Fibroblast of pulmonary artery (primary cell): ENCODE measurements around the gene AADACL2.

Experiments used
- DNase-seq: peaks from one replicate; pipeline ENCODE4 v3.0.0-alpha.2; 2010; ENCODE audit warnings: low read depth
- H3K4me3 ChIP-seq: replicated peaks from 2 replicates; pipeline ENCODE4 v1.5.1; 2011; ENCODE audit warnings: low read depth, mild to moderate bottlenecking, control low read depth, low read length, moderate library complexity
- TF ChIP-seq, protein P1 (sequence below): IDR thresholded peaks from 2 replicates; pipeline ENCODE4 v1.5.1; 2011; ENCODE audit warnings: mild to moderate bottlenecking, control low read depth, low read length, inconsistent platforms; ENCODE audit errors: missing control alignments

AADACL2 gene

DNA sequence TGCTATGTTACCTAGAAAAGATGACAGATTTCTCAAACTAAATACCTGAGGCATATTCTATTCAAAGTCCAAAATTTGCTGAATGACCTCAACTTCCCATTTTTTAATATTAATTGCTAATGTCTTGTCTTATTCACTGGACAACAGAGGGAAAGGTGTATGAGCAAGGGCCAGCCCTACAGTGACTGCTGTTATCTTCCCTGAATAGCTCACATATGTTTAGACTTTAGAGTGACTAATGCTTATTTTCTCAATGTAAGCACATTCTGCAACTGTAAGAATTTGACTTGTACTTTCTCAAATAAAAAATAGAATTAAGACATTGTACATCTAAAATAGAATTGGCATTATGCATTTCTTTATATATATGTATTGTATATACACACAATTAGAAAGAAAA, 26.5 kb upstream of the AADACL2 start:
- no peak for DNase-seq
- no peak overlapping the region for H3K4me3 ChIP-seq
- TF ChIP-seq, protein P1, sequence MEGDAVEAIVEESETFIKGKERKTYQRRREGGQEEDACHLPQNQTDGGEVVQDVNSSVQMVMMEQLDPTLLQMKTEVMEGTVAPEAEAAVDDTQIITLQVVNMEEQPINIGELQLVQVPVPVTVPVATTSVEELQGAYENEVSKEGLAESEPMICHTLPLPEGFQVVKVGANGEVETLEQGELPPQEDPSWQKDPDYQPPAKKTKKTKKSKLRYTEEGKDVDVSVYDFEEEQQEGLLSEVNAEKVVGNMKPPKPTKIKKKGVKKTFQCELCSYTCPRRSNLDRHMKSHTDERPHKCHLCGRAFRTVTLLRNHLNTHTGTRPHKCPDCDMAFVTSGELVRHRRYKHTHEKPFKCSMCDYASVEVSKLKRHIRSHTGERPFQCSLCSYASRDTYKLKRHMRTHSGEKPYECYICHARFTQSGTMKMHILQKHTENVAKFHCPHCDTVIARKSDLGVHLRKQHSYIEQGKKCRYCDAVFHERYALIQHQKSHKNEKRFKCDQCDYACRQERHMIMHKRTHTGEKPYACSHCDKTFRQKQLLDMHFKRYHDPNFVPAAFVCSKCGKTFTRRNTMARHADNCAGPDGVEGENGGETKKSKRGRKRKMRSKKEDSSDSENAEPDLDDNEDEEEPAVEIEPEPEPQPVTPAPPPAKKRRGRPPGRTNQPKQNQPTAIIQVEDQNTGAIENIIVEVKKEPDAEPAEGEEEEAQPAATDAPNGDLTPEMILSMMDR, result no peak

DNA sequence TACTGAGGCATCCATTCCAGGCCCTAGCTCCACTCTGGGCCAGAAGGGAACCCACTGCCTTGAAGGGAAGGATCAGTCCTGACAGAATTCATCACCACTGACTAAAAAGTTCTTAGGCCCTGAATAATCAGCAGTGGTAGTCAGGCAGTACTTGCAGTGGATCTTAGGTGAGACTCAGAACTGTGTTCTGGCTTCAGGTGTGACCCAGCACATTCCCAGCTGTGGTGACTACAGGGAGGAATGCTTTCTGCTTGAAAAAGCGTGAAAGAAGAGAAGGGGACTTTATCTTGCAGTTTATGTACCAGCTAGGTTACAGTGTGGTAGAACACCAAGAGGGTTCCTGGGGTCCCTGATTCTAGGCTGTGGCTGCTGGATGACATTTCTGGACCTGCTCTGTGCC, 24.9 kb upstream of the AADACL2 start:
- TF ChIP-seq, protein P1, result no peak
- DNase-seq, result no peak
- no peak overlapping the region for H3K4me3 ChIP-seq

DNA sequence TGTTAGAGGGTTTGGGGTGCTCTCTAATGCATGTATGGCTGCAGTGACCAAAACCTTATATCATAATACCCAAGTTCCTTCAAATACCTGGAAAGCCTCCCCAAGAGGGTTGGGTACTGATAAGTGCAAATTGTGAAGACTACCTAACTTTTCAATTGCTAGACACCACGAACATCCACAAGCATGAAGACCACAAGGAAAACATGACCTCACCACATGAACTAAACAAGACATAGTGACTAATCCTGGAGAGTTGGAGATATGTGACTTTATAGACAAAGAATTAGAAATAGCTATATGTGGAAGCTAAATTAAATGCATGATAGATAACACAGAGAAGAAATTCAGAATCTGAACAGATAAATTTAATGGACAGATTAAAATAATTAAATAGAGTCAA, 23.9 kb upstream of the AADACL2 start:
- H3K4me3 ChIP-seq, result no peak overlapping the region
- DNase-seq, result peak; percentile 36
- TF ChIP-seq, protein P1, result no peak

DNA sequence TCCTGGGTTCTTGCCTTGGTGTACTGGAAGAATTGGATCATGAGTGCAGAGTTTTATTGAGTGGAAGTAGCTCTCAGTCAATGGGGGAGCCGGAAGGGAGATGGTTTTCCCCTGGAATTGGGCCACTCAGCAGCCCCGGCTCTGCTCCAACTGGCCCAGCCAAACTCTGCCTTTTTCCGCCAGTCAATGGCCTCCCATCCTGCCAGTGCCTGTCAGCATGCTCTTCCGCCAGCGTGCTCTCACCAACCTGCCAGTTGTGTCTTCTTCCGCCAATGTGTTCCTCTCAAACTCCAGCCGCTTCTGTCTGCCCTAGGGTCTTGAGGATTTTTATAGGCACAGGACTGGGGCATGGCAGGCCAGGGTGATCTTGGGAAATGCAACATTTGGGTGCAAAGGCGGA, 12.4 kb upstream of the AADACL2 start:
- TF ChIP-seq, protein P1, result no peak
- no peak overlapping the region for H3K4me3 ChIP-seq
- no peak for DNase-seq

DNA sequence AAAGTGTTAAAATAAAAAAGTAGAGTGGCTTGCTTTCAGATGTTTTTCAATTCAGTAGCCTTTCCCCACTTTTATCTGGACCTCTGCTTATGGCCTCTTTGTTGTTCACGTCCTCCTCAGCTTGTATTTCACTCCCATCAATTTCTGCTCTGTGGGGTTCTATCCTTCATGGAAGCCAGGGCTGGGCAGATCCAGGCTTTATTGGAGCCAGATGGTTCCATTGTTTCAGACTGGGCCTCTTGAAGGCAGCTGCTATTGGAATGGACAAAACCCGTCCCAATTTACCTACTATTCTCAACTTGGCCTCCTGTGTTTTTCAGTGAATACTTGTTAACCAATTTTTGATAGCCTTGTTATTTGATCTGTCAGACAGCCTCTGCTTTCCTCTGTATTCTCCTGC, 10.9 kb upstream of the AADACL2 start:
- H3K4me3 ChIP-seq, result no peak overlapping the region
- no peak for DNase-seq
- TF ChIP-seq, protein P1, result no peak

DNA sequence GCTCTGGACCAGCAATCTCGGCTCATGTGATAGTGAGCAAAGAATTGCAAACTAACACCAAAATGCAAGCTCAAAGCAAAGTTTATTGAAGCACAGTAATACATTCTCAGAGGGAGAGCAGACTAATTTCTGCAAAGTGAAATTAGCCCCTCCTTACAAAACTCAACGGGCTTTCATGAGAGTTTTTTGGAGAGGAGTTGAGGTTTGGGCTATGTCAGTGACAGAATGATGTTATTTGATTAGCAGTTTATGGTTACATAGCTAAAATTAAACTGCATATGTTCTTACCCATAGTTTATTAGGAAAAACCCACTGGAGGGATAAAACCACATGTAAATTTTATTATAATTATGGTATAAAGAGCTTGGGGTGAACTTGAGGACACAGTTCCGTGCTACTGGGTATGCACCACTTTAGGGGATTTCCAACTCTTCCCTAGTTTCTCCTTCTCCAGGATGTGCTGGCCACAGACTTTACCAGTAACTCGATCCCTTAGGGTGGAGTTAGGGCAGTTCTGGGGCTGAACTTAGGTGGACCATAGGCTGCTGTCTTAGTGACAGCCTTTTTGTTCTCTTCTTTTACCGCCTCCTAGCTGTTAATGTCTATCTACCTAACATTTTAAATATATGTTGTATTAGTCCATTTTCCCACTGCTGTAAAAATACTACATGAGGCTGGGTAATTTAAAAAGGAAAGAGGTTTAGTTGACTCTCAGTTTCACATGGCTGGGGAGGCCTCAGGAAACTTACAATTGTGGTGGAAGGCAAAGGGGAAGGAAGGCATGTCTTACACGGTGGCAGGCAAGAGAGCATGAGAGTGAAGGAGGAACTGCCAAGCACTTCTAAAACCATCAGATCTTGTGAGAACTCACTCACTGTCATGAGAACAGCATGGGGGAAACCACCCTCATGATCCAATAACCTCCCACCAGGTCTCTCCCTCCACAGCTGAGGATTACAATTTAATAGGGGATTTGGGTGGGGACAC, 8.9 kb upstream of the AADACL2 start:
- H3K4me3 ChIP-seq, result no peak overlapping the region
- no peak for DNase-seq
- TF ChIP-seq, protein P1, result no peak
